GM18520 (cell line): ENCODE data around the gene NPIPB5.
"Not testable (repeated sequence)": the region's sequence is repeated elsewhere in the genome, so short reads cannot be mapped to it uniquely, and the experiment has no call there.

Experiments used
- ATAC-seq: cut with Tn5 transposase; IDR thresholded peaks from one replicate; pipeline ENCODE4 v1.9.1; 2021; ENCODE audit not compliant: unreplicated experiment

The NPIPB5 gene

GRCh38 chr16:22510591-22510990 is at the start of gene NPIPB5:
NPIPB5 (plus strand) TSS chr16:22510891; CDS start chr16:22513802, 2,911 bp downstream.
- not testable (repeated sequence) for ATAC-seq

DNA sequence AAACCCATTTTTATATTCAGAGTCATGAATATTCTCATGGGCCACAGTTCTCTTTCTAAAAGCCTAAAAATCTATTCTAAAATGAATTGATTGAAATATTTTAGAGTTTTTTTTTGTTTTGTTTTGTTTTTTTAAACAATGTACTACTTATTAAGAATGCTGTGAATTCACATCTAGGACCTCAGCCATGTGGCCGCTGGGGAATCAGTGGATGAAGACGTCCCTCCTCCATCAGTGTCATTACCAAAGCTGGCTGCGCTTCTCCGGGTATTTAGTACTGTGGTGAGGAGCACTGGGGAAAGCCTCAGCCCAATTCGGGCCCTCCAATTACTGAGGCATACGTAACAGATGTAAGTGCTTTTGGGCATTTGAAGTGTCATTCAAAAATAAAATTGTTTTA is 41.8 kb upstream of the NPIPB5 start:
- not testable (repeated sequence) for ATAC-seq

DNA sequence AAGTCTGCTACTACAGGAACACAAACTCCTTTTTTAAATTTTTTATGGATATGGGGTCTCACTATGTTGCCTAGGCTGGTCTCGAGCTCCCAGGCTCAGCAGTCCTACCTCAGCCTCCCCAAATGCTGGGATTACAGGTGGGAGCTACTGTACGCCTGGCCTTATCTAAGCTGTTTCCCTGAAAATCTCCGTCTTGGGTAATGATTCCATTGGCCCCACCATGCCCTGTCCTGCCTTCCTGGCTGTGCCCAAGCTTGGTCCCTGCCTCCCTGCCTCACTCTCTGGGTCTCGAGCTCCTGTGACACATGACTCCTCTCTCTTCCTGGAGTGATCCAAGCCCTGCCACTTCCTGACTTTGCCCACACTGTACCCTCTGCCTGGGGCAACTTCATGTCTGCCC is 27.3 kb downstream of the NPIPB5 start:
- not testable (repeated sequence) for ATAC-seq

- not testable (repeated sequence) for ATAC-seq
Measured at GRCh38 chr16:22544809-22545208, 34.1 kb downstream of the NPIPB5 start.

GRCh38 chr16:22546630-22547029 is 35.9 kb downstream of the NPIPB5 start:
- ATAC-seq: not testable (repeated sequence)

- not testable (repeated sequence) for ATAC-seq
Measured at GRCh38 chr16:22547170-22547765, 36.6 kb downstream of the NPIPB5 start.

DNA sequence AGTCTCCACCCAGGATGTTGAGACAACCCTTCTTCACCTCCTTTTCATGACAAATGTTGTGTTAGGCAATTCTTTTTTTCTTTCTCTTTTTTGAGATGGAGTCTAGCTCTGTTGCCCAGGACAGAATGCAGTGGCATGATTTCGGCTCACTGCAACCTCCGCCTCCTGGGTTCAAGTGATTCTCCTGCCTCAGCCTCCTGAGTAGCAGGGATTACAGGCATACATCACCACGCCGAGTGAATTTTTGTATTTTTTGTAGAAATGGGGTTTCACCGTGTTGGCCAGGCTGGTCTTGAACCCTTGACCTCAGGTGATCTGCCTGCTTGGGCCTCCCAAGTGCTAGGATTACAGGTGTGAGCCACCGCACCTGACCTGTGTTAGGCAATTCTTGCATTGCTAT is 39.2 kb downstream of the NPIPB5 start:
- not testable (repeated sequence) for ATAC-seq

DNA sequence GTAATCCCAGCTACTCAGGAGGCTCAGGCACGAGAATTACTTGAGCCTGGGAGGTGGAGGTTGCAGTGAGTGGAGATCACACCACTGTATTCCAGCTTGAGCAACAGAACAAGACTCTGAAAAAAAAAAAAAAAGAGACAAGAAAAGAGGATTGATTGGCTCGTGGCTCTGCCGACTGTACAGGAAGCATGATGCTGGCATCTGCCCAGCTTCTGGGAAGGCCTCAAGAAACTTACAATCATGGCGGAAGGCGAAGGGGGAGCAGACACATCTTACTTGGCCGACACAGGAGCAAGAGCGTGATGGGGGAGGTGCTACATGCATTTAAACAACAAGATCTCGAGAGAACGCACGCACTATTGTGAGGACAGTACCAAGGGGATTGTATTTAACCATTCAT is 40.5 kb downstream of the NPIPB5 start:
- ATAC-seq: not testable (repeated sequence)

GRCh38 chr16:22551651-22552050 is 41.0 kb downstream of the NPIPB5 start:
- ATAC-seq: not testable (repeated sequence)

DNA sequence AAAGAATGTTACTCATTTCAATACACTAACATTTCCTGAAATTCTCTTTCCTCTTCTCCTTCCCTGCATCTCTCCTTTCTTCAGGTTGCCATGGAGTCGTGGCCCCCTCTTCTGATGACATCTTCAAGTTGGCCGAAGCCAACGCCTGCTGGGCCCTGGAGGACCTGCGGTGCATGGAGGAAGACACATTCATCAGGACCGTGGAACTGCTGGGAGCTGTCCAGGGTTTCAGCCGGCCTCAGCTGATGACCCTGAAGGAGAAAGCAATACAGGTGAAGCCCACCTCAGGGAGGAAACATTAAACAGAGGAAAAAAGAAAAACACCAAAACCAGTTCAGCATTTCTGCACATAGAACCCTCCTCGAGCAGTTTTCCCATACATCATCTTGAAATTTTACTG is 46.1 kb downstream of the NPIPB5 start:
- ATAC-seq: not testable (repeated sequence)
